ENCODE measurements around the gene IDH3A. TPM values are rescaled to one million over a fixed set of nuclear protein-coding genes. Genes with fewer than 3 reads are reported as not detected.

IDH3A gene
- total RNA-seq, 1 donor from 2014 or later, result 40.2 TPM

GRCh38 chr15:78201281-78202190 lies 52.4 kb downstream of the IDH3A start:
- H3K27me3 Mint-ChIP-seq (ENCODE audit: unreplicated experiment), result peaks cover 3% of the 10 kb centered on the region
- H3K36me3 Mint-ChIP-seq (ENCODE audit: unreplicated experiment), result no peaks in the 10 kb centered on the region
- H3K27ac Mint-ChIP-seq (ENCODE audit: unreplicated experiment), result no peak overlapping the region
- TF ChIP-seq CTCF (IDR thresholded peaks at IDR 0.05; ENCODE audit: partially characterized antibody, unreplicated experiment), result no peak
- H3K9me3 Mint-ChIP-seq (ENCODE audit: unreplicated experiment), result no peaks in the 10 kb centered on the region
- H3K4me3 Mint-ChIP-seq (ENCODE audit: unreplicated experiment), result no peak overlapping the region
- no peak for DNase-seq
- peaks cover 8% of the 10 kb centered on the region for H3K4me1 Mint-ChIP-seq (ENCODE audit: low read depth, unreplicated experiment)

- H3K9me3 Mint-ChIP-seq (ENCODE audit: unreplicated experiment), result peaks cover 3% of the 10 kb centered on the region
- no peak overlapping the region for H3K27ac Mint-ChIP-seq (ENCODE audit: unreplicated experiment)
- no peak overlapping the region for H3K4me3 Mint-ChIP-seq (ENCODE audit: unreplicated experiment)
- no peak for DNase-seq
- H3K4me1 Mint-ChIP-seq (ENCODE audit: low read depth, unreplicated experiment), result peaks cover 15% of the 10 kb centered on the region
- no peak for TF ChIP-seq CTCF (IDR thresholded peaks at IDR 0.05; ENCODE audit: partially characterized antibody, unreplicated experiment)
- H3K27me3 Mint-ChIP-seq (ENCODE audit: unreplicated experiment), result peaks cover 3% of the 10 kb centered on the region
- no peaks in the 10 kb centered on the region for H3K36me3 Mint-ChIP-seq (ENCODE audit: unreplicated experiment)
Measured at GRCh38 chr15:78203346-78204225, 54.4 kb downstream of the IDH3A start.

GRCh38 chr15:78204351-78205309 lies 55.5 kb downstream of the IDH3A start:
- Mint-ChIP-seq H3K27me3 (ENCODE audit: unreplicated experiment) (peaks cover 3% of the 10 kb centered on the region), H3K36me3 (ENCODE audit: unreplicated experiment) (no peaks in the 10 kb centered on the region), H3K4me1 (ENCODE audit: low read depth, unreplicated experiment) (peaks cover 15% of the 10 kb centered on the region), H3K9me3 (ENCODE audit: unreplicated experiment) (peaks cover 3% of the 10 kb centered on the region), H3K27ac (ENCODE audit: unreplicated experiment) (no peak overlapping the region), H3K4me3 (ENCODE audit: unreplicated experiment) (no peak overlapping the region)
- DNase-seq, result no peak
- TF ChIP-seq CTCF (IDR thresholded peaks at IDR 0.05; ENCODE audit: partially characterized antibody, unreplicated experiment), result no peak

- H3K27ac Mint-ChIP-seq (ENCODE audit: unreplicated experiment), result no peak overlapping the region
- no peaks in the 10 kb centered on the region for H3K36me3 Mint-ChIP-seq (ENCODE audit: unreplicated experiment)
- no peak for TF ChIP-seq CTCF (IDR thresholded peaks at IDR 0.05; ENCODE audit: partially characterized antibody, unreplicated experiment)
Measured at GRCh38 chr15:78205337-78205736, 56.2 kb downstream of the IDH3A start.

More at GRCh38 chr15:78205337-78205736, 56.2 kb downstream of the IDH3A start:
- Mint-ChIP-seq H3K9me3 (ENCODE audit: unreplicated experiment) (peaks cover 3% of the 10 kb centered on the region), H3K4me3 (ENCODE audit: unreplicated experiment) (no peak overlapping the region), H3K4me1 (ENCODE audit: low read depth, unreplicated experiment) (peaks cover 15% of the 10 kb centered on the region), H3K27me3 (ENCODE audit: unreplicated experiment) (peaks cover 7% of the 10 kb centered on the region)
- DNase-seq, result no peak

Data from glutamatergic neuron (in vitro differentiated cells).